Keratinocyte (primary cell): ENCODE data around the gene TENT4B. TPM values are rescaled to one million over a fixed set of nuclear protein-coding genes. Genes with fewer than 3 reads are reported as not detected.
"Not testable (repeated sequence)": the region's sequence is repeated elsewhere in the genome, so short reads cannot be mapped to it uniquely, and the experiment has no call there.

Experiments used
- DNase-seq: peaks from one replicate; pipeline ENCODE4 v3.0.0-alpha.2; 2011; ENCODE audit warnings: low read depth, missing footprints, low spot score
- FAIRE-seq: peaks from 2 replicates; lab custom pipeline; 2011; peaks lifted over from hg19 to GRCh38; lab: Jason Lieb, UNC
- H2AFZ ChIP-seq: 2 replicates; pipeline ENCODE4 v1.6.0; 2012; ENCODE audit warnings: low read length, control low read depth, inconsistent platforms; ENCODE audit not compliant: control insufficient read depth
- H3K27ac ChIP-seq: 2 replicates; pipeline ENCODE4 v1.5.1; 2011; ENCODE audit warnings: low read length; ENCODE audit not compliant: control insufficient read depth, insufficient read depth
- H3K27me3 ChIP-seq: 3 replicates; pipeline ENCODE4 v1.6.0; 2011; ENCODE audit warnings: low read length; ENCODE audit not compliant: control insufficient read depth, insufficient read depth; ENCODE audit errors: extremely low read depth
- H3K36me3 ChIP-seq, 2 experiments: 2 replicates in 1 of 2; 3 replicates in 1 of 2; pipeline ENCODE4 v1.5.1; 2011; ENCODE audit warnings: low read length in 2 of 2, mild to moderate bottlenecking in 1 of 2; ENCODE audit not compliant: control insufficient read depth in 2 of 2, insufficient read depth in 2 of 2; ENCODE audit errors: extremely low read depth in 1 of 2
- H3K4me1 ChIP-seq: 3 replicates; pipeline ENCODE4 v1.5.1; 2011; ENCODE audit warnings: low read length; ENCODE audit not compliant: control insufficient read depth, insufficient read depth; ENCODE audit errors: extremely low read depth
- H3K4me2 ChIP-seq: 3 replicates; pipeline ENCODE4 v1.6.0; 2011; ENCODE audit warnings: low read depth, low read length; ENCODE audit not compliant: control insufficient read depth, insufficient read depth; ENCODE audit errors: extremely low read depth
- H3K4me3 ChIP-seq, 3 experiments: fragments of 200-600 bp in 1 of 3; sonication (generic) in 1 of 3; 2 replicates in 2 of 3; 3 replicates in 1 of 3; pipeline ENCODE4 v1.5.1; 2011 to 2016; ENCODE audit warnings: low read length in 3 of 3, mild to moderate bottlenecking in 3 of 3, control low read depth in 2 of 3, inconsistent platforms in 1 of 3, low read depth in 1 of 3, mixed read lengths in 1 of 3, mixed run types in 1 of 3, moderate library complexity in 1 of 3; ENCODE audit not compliant: control insufficient read depth in 2 of 3, insufficient read depth in 2 of 3; ENCODE audit errors: extremely low read depth in 1 of 3
- H3K79me2 ChIP-seq: 2 replicates; pipeline ENCODE4 v1.6.0; 2012; ENCODE audit warnings: low read length; ENCODE audit not compliant: control insufficient read depth, insufficient read depth
- H3K9ac ChIP-seq: 3 replicates; pipeline ENCODE4 v1.6.0; 2011; ENCODE audit warnings: low read length; ENCODE audit not compliant: control insufficient read depth, insufficient read depth; ENCODE audit errors: extremely low read depth
- H3K9me1 ChIP-seq: 3 replicates; pipeline ENCODE4 v1.6.0; 2011; ENCODE audit warnings: low read length; ENCODE audit not compliant: control insufficient read depth, insufficient read depth; ENCODE audit errors: extremely low read depth
- H3K9me3 ChIP-seq: 2 replicates; pipeline ENCODE4 v1.5.1; 2012; ENCODE audit warnings: low read depth, low read length; ENCODE audit not compliant: control insufficient read depth
- H4K20me1 ChIP-seq: 3 replicates; pipeline ENCODE4 v1.6.0; 2011; ENCODE audit warnings: low read length; ENCODE audit not compliant: control insufficient read depth, insufficient read depth; ENCODE audit errors: extremely low read depth
- CTCF ChIP-seq, 3 experiments: IDR thresholded peaks in 1 of 3; conservative IDR thresholded peaks in 1 of 3; optimal IDR thresholded peaks in 1 of 3; 2 replicates in 2 of 3; 3 replicates in 1 of 3; pipeline versions ENCODE3 to v1.5.1; 2011; ENCODE audit warnings: low read length in 3 of 3, mild to moderate bottlenecking in 3 of 3, moderate library complexity in 2 of 3, control low read depth in 1 of 3, inconsistent platforms in 1 of 3; ENCODE audit not compliant: insufficient read depth in 2 of 3; ENCODE audit errors: extremely low read depth in 1 of 3
- EZH2 ChIP-seq: IDR thresholded peaks from one replicate; pipeline ENCODE4 v1.6.1; 2012; ENCODE audit warnings: inconsistent platforms, mild to moderate bottlenecking, low read length, moderate library complexity
- dilution Hi-C: fragments of 300-500 bp; cut with MboI; formaldehyde crosslinking; loops from one replicate; pipeline ENCODE4 v1.7.0; 2020; ENCODE audit warnings: low sequenced_read_pairs; ENCODE audit not compliant: extremely low pct_ligation_motif_present
- polyA plus RNA-seq, 5 experiments: library from polyadenylated mRNA; depleted of rRNA in 3 of 5; stranded (reverse) in 3 of 5; stranded (forward) in 1 of 5; unstranded in 1 of 5; fragments of >200 nt; gene quantifications; 1 replicate in 1 of 5; 2 replicates in 3 of 5; 3 replicates in 1 of 5; pipeline versions ENCODE4 v1.2.1 to v1.2.3, GENCODE V29; 2011 to 2012; ENCODE audit warnings: missing spikeins in 2 of 5, low read depth in 1 of 5, low replicate concordance in 1 of 5

TENT4B gene
- polyA plus RNA-seq, 1 donor (not counting 4 experiments of a cell fraction or from before 2014, with no cell fraction given): 14.8 TPM

GRCh38 chr16:50238868-50239301 lies 85.8 kb downstream of the TENT4B start:
- TF ChIP-seq EZH2: no peak
- TF ChIP-seq CTCF (optimal IDR thresholded peaks at IDR 0.05 in 1 of 3, IDR thresholded peaks at IDR 0.05 in 1 of 3, conservative IDR thresholded peaks at IDR 0.05 in 1 of 3; ENCODE audit: extremely low read depth in 1 of 3, insufficient read depth in 2 of 3, low read length in 3 of 3): no peak
- Histone ChIP-seq H3K4me3 (no peak overlapping the region), H3K27me3 (no peaks in the 10 kb centered on the region), H3K9me1 (no peaks in the 10 kb centered on the region), H2AFZ (no peak overlapping the region), H3K36me3 (no peaks in the 10 kb centered on the region), H3K79me2 (no peaks in the 10 kb centered on the region), H3K9ac (no peak overlapping the region), H3K4me1 (peaks cover 23% of the 10 kb centered on the region), H4K20me1 (no peaks in the 10 kb centered on the region), H3K4me2 (no peak overlapping the region), H3K9me3 (no peaks in the 10 kb centered on the region), H3K27ac (no peak overlapping the region)
- no peak for DNase-seq
- no peak for FAIRE-seq
- dilution Hi-C loops: no loop called here

- H2AFZ ChIP-seq, DNase-seq: not testable (repeated sequence)
These were observed 89.9 kb downstream of the TENT4B start for GRCh38 chr16:50243024-50243423.

GRCh38 chr16:50244140-50244503 lies 91.0 kb downstream of the TENT4B start:
- Histone ChIP-seq H2AFZ (peak overlapping the region; percentile 79), H3K9me1 (no peaks in the 10 kb centered on the region), H3K36me3 (no peaks in the 10 kb centered on the region), H3K4me1 (peaks cover 22% of the 10 kb centered on the region), H3K27me3 (no peaks in the 10 kb centered on the region), H3K4me2 (peak overlapping the region; percentile 96), H3K79me2 (no peaks in the 10 kb centered on the region), H3K27ac (peak overlapping the region; percentile 99), H3K9ac (no peak overlapping the region), H3K9me3 (no peaks in the 10 kb centered on the region), H4K20me1 (no peaks in the 10 kb centered on the region), H3K4me3 (peak overlapping the region in 2 of 3 experiments; percentile 56 to 82)
- no peak for DNase-seq
- dilution Hi-C loops: no loop called here
- TF ChIP-seq CTCF (optimal IDR thresholded peaks at IDR 0.05 in 1 of 3, IDR thresholded peaks at IDR 0.05 in 1 of 3, conservative IDR thresholded peaks at IDR 0.05 in 1 of 3; ENCODE audit: extremely low read depth in 1 of 3, insufficient read depth in 2 of 3, low read length in 3 of 3) (no peak), EZH2 (no peak)
- FAIRE-seq: peak; percentile 62

More at GRCh38 chr16:50243024-50243423, 89.9 kb downstream of the TENT4B start:
- H3K36me3 ChIP-seq, H3K27ac ChIP-seq, H3K4me2 ChIP-seq, dilution Hi-C loops, H3K27me3 ChIP-seq, H3K9me1 ChIP-seq, H3K9ac ChIP-seq, H3K4me3 ChIP-seq, H3K79me2 ChIP-seq, H4K20me1 ChIP-seq, FAIRE-seq, H3K9me3 ChIP-seq: not testable (repeated sequence)
- peaks cover 22% of the 10 kb centered on the region for H3K4me1 ChIP-seq
